Sigmoid colon (tissue), 4 donors: ENCODE results near the gene EBLN2.

ENCODE experiments used
- EP300 ChIP-seq, 4 donors: sonication (generic); formaldehyde crosslinking; IDR thresholded peaks; one replicate each; pipeline ENCODE4 v1.6.1; 2017; ENCODE audit warnings: antibody characterized with exemption in 4 of 4
- POLR2A ChIP-seq, 2 donors: fragments of 450-650 bp; IDR thresholded peaks; one replicate each; pipeline ENCODE4 v1.6.1; 2016; ENCODE audit warnings: antibody characterized with exemption in 2 of 2, mild to moderate bottlenecking in 2 of 2, moderate library complexity in 2 of 2
- POLR2AphosphoS5 ChIP-seq, 4 donors: sonication (generic); formaldehyde crosslinking; IDR thresholded peaks; one replicate each; pipeline ENCODE4 v1.6.1; 2017; ENCODE audit warnings: antibody characterized with exemption in 4 of 4
- TF ChIP-seq, protein P1 (sequence below), 4 experiments: fragments of 450-650 bp in 3 of 4; fragments of 200-600 bp in 1 of 4; IDR thresholded peaks; one replicate each; pipeline ENCODE4 v1.5.1; 2016 to 2019; ENCODE audit warnings: antibody characterized with exemption in 4 of 4, mild to moderate bottlenecking in 3 of 4, moderate library complexity in 2 of 4

DNA sequence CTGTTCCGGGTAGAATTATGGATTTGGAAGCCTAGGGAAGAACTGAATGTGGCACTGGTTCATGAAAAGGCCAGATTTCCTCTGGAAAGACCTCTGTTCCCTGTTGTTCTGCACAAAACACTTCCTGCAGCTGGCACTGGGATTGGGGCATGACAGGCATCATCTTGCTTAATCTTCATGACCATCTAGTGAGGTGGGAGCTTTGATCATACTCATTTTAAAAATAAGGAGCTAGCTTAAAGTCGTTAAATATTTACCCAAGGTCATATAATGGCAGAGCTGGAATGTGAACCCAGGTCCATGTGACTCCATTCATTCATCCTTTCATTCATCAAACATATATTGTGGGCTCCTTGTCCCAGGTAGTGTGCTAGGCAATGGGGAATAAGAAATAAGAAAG is 40.4 kb downstream of the EBLN2 start:
- TF ChIP-seq, protein P1, sequence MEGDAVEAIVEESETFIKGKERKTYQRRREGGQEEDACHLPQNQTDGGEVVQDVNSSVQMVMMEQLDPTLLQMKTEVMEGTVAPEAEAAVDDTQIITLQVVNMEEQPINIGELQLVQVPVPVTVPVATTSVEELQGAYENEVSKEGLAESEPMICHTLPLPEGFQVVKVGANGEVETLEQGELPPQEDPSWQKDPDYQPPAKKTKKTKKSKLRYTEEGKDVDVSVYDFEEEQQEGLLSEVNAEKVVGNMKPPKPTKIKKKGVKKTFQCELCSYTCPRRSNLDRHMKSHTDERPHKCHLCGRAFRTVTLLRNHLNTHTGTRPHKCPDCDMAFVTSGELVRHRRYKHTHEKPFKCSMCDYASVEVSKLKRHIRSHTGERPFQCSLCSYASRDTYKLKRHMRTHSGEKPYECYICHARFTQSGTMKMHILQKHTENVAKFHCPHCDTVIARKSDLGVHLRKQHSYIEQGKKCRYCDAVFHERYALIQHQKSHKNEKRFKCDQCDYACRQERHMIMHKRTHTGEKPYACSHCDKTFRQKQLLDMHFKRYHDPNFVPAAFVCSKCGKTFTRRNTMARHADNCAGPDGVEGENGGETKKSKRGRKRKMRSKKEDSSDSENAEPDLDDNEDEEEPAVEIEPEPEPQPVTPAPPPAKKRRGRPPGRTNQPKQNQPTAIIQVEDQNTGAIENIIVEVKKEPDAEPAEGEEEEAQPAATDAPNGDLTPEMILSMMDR (IDR thresholded peaks at IDR 0.05), result no peak
- TF ChIP-seq POLR2A (IDR thresholded peaks at IDR 0.05), result no peak
- TF ChIP-seq POLR2AphosphoS5 (IDR thresholded peaks at IDR 0.05), result no peak
- no peak for TF ChIP-seq EP300 (IDR thresholded peaks at IDR 0.05)
